HepG2 (cell line): Measurements from ENCODE around the gene TRMU. TPM values are rescaled to one million over a fixed set of nuclear protein-coding genes. Genes with fewer than 3 reads are reported as not detected.

Experiments
- GABPA ChIP-seq, 2 experiments: IDR thresholded peaks; 2 replicates each; pipeline ENCODE4 v1.6.1; 2011 to 2016; ENCODE audit warnings: low read depth in 2 of 2, low read length in 1 of 2, missing biosample characterization in 1 of 2, missing genetic modification characterization in 1 of 2
- KLF15 ChIP-seq: sonication (generic); formaldehyde crosslinking; IDR thresholded peaks from 2 replicates; pipeline ENCODE4 v1.8.1; 2023; ENCODE audit warnings: borderline replicate concordance, mild to moderate bottlenecking, inconsistent platforms, missing genetic modification reagents, mixed read lengths
- MTA1 ChIP-seq: sonication (generic); formaldehyde crosslinking; IDR thresholded peaks from 2 replicates; pipeline ENCODE4 v1.4.0; 2020; ENCODE audit warnings: missing genetic modification reagents, mild to moderate bottlenecking, borderline replicate concordance
- NFATC3 ChIP-seq: sonication (generic); formaldehyde crosslinking; IDR thresholded peaks from 2 replicates; pipeline ENCODE4 v1.5.1; 2020; ENCODE audit warnings: mild to moderate bottlenecking, missing genetic modification reagents
- NFKBIZ ChIP-seq: IDR thresholded peaks from 2 replicates; pipeline ENCODE4 v1.6.1; 2018; ENCODE audit warnings: missing genetic modification reagents, missing compliant biosample characterization
- NPAS2 ChIP-seq: sonication (generic); formaldehyde crosslinking; IDR thresholded peaks from 2 replicates; pipeline ENCODE4 v1.8.0; 2022; ENCODE audit warnings: mild to moderate bottlenecking, missing genetic modification reagents, borderline replicate concordance
- RAD21 ChIP-seq: fragments of 450-650 bp; formaldehyde crosslinking; IDR thresholded peaks from 2 replicates; pipeline ENCODE4 v1.5.0; 2020; ENCODE audit warnings: mild to moderate bottlenecking
- TP53 ChIP-seq: sonication (generic); formaldehyde crosslinking; conservative IDR thresholded peaks from 2 replicates; pipeline ENCODE4 v1.4.0; 2020; ENCODE audit warnings: missing genetic modification reagents
- ZMYM4 ChIP-seq: sonication (generic); formaldehyde crosslinking; IDR thresholded peaks from 2 replicates; pipeline ENCODE4 v1.8.1; 2023; ENCODE audit warnings: mild to moderate bottlenecking, missing genetic modification reagents
- polyA plus RNA-seq, 8 experiments: library from polyadenylated mRNA; depleted of rRNA in 3 of 8; stranded (reverse) in 7 of 8; unstranded in 1 of 8; fragments of >200 nt; fragmentation: Illumina TruSeq in 4 of 8; extraction: Trizol in 4 of 8; gene quantifications; 2 replicates each; pipeline versions ENCODE4 v1.2.1 to v1.2.3, GENCODE V29; 2011 to 2016; ENCODE audit warnings: low read depth in 4 of 8, missing spikeins in 1 of 8, mixed read lengths in 1 of 8; ENCODE audit not compliant: insufficient read depth in 1 of 8
- total RNA-seq, 5 experiments: library from RNA; depleted of rRNA; stranded (reverse); fragments of >200 nt; fragmentation: Illumina TruSeq; extraction: Trizol; gene quantifications; 2 replicates each; pipeline ENCODE4 v1.2.3, GENCODE V29; 2016; ENCODE audit warnings: low read depth in 1 of 5
- TF ChIP-seq, protein P1 (sequence below): sonication (generic); formaldehyde crosslinking; IDR thresholded peaks from 2 replicates; pipeline ENCODE4 v1.4.0; 2020; ENCODE audit warnings: missing genetic modification reagents
- TF ChIP-seq, protein P2 (sequence below): sonication (generic); formaldehyde crosslinking; IDR thresholded peaks from 2 replicates; pipeline ENCODE4 v1.8.0; 2022; ENCODE audit warnings: mild to moderate bottlenecking, missing genetic modification reagents, moderate library complexity
- TF ChIP-seq, protein P3 (sequence below): sonication (generic); formaldehyde crosslinking; IDR thresholded peaks from 2 replicates; pipeline ENCODE4 v1.4.0; 2020; ENCODE audit warnings: missing genetic modification reagents
- TF ChIP-seq, protein P4 (sequence below): IDR thresholded peaks from 2 replicates; pipeline ENCODE4 v1.6.1; 2016; ENCODE audit warnings: missing compliant biosample characterization, missing genetic modification reagents, borderline replicate concordance
- TF ChIP-seq, protein P5 (sequence below): fragments of 450-650 bp; IDR thresholded peaks from 2 replicates; pipeline ENCODE4 v1.6.1; 2017; ENCODE audit warnings: mild to moderate bottlenecking

Gene TRMU
- total and polyA plus RNA-seq, 2 of the 13 experiments (the other 11 are each of a cell fraction or from before 2014, with no cell fraction given) = 31.0 to 50.2 TPM

DNA sequence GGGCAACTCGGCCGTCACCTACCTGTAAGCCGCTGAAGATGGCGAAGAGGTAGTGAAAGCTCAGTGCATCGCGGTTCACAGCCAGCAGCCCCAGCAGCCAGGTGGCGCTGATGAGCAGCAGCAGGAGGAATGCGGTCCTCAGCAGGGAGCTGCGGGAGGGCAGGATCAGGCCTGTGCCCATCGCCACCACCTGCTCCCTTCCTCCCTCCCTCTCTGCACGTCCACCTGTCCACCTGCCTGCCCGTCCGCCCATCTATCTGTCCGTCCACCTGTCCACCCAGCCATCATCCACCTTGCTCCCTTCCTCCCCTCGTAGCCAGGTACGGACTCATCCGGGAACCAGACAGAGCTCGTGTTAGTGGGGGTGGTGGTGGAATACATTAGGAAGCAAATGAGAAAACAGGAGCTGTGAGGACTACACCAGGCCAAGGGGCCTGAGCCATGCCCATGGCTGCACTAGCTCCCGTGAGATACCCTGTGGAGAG is 32.2 kb downstream of the TRMU start (continued):
- TF ChIP-seq, protein P1, sequence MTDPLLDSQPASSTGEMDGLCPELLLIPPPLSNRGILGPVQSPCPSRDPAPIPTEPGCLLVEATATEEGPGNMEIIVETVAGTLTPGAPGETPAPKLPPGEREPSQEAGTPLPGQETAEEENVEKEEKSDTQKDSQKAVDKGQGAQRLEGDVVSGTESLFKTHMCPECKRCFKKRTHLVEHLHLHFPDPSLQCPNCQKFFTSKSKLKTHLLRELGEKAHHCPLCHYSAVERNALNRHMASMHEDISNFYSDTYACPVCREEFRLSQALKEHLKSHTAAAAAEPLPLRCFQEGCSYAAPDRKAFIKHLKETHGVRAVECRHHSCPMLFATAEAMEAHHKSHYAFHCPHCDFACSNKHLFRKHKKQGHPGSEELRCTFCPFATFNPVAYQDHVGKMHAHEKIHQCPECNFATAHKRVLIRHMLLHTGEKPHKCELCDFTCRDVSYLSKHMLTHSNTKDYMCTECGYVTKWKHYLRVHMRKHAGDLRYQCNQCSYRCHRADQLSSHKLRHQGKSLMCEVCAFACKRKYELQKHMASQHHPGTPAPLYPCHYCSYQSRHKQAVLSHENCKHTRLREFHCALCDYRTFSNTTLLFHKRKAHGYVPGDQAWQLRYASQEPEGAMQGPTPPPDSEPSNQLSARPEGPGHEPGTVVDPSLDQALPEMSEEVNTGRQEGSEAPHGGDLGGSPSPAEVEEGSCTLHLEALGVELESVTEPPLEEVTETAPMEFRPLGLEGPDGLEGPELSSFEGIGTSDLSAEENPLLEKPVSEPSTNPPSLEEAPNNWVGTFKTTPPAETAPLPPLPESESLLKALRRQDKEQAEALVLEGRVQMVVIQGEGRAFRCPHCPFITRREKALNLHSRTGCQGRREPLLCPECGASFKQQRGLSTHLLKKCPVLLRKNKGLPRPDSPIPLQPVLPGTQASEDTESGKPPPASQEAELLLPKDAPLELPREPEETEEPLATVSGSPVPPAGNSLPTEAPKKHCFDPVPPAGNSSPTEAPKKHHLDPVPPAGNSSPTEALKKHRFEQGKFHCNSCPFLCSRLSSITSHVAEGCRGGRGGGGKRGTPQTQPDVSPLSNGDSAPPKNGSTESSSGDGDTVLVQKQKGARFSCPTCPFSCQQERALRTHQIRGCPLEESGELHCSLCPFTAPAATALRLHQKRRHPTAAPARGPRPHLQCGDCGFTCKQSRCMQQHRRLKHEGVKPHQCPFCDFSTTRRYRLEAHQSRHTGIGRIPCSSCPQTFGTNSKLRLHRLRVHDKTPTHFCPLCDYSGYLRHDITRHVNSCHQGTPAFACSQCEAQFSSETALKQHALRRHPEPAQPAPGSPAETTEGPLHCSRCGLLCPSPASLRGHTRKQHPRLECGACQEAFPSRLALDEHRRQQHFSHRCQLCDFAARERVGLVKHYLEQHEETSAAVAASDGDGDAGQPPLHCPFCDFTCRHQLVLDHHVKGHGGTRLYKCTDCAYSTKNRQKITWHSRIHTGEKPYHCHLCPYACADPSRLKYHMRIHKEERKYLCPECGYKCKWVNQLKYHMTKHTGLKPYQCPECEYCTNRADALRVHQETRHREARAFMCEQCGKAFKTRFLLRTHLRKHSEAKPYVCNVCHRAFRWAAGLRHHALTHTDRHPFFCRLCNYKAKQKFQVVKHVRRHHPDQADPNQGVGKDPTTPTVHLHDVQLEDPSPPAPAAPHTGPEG = 0 out of 2 replicates have a peak, but pooled peaks have one; percentile 11
- TF ChIP-seq ZMYM4 (CRISPR knock-in tag) (no peak), RAD21 (CRISPR knock-in tag) (peak; percentile 98), MTA1 (CRISPR knock-in tag) (no peak; the same call in 1 of the 2 replicates), NPAS2 (no peak), KLF15 (CRISPR knock-in tag) (no peak), NFATC3 (CRISPR knock-in tag) (no peak), TP53 (CRISPR knock-in tag) (no peak), NFKBIZ (CRISPR knock-in tag) (no peak), GABPA (IDR thresholded peaks at IDR 0.05; ENCODE audit: low read depth, low read length) (no peak), GABPA (CRISPR knock-in tag; IDR thresholded peaks at IDR 0.05; ENCODE audit: low read depth) (no peak)
- TF ChIP-seq, protein P2, sequence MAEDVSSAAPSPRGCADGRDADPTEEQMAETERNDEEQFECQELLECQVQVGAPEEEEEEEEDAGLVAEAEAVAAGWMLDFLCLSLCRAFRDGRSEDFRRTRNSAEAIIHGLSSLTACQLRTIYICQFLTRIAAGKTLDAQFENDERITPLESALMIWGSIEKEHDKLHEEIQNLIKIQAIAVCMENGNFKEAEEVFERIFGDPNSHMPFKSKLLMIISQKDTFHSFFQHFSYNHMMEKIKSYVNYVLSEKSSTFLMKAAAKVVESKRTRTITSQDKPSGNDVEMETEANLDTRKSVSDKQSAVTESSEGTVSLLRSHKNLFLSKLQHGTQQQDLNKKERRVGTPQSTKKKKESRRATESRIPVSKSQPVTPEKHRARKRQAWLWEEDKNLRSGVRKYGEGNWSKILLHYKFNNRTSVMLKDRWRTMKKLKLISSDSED (CRISPR knock-in tag) = no peak
- TF ChIP-seq, protein P3, sequence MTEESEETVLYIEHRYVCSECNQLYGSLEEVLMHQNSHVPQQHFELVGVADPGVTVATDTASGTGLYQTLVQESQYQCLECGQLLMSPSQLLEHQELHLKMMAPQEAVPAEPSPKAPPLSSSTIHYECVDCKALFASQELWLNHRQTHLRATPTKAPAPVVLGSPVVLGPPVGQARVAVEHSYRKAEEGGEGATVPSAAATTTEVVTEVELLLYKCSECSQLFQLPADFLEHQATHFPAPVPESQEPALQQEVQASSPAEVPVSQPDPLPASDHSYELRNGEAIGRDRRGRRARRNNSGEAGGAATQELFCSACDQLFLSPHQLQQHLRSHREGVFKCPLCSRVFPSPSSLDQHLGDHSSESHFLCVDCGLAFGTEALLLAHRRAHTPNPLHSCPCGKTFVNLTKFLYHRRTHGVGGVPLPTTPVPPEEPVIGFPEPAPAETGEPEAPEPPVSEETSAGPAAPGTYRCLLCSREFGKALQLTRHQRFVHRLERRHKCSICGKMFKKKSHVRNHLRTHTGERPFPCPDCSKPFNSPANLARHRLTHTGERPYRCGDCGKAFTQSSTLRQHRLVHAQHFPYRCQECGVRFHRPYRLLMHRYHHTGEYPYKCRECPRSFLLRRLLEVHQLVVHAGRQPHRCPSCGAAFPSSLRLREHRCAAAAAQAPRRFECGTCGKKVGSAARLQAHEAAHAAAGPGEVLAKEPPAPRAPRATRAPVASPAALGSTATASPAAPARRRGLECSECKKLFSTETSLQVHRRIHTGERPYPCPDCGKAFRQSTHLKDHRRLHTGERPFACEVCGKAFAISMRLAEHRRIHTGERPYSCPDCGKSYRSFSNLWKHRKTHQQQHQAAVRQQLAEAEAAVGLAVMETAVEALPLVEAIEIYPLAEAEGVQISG (CRISPR knock-in tag) = peak; percentile 32; the same call in 1 of the 2 replicates
- TF ChIP-seq, protein P4, sequence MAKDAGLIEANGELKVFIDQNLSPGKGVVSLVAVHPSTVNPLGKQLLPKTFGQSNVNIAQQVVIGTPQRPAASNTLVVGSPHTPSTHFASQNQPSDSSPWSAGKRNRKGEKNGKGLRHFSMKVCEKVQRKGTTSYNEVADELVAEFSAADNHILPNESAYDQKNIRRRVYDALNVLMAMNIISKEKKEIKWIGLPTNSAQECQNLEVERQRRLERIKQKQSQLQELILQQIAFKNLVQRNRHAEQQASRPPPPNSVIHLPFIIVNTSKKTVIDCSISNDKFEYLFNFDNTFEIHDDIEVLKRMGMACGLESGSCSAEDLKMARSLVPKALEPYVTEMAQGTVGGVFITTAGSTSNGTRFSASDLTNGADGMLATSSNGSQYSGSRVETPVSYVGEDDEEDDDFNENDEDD = no peak
- TF ChIP-seq, protein P5, sequence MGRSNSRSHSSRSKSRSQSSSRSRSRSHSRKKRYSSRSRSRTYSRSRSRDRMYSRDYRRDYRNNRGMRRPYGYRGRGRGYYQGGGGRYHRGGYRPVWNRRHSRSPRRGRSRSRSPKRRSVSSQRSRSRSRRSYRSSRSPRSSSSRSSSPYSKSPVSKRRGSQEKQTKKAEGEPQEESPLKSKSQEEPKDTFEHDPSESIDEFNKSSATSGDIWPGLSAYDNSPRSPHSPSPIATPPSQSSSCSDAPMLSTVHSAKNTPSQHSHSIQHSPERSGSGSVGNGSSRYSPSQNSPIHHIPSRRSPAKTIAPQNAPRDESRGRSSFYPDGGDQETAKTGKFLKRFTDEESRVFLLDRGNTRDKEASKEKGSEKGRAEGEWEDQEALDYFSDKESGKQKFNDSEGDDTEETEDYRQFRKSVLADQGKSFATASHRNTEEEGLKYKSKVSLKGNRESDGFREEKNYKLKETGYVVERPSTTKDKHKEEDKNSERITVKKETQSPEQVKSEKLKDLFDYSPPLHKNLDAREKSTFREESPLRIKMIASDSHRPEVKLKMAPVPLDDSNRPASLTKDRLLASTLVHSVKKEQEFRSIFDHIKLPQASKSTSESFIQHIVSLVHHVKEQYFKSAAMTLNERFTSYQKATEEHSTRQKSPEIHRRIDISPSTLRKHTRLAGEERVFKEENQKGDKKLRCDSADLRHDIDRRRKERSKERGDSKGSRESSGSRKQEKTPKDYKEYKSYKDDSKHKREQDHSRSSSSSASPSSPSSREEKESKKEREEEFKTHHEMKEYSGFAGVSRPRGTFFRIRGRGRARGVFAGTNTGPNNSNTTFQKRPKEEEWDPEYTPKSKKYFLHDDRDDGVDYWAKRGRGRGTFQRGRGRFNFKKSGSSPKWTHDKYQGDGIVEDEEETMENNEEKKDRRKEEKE = no peak
